Measurements from ENCODE around the gene NCR2. TPM values are rescaled to one million over a fixed set of nuclear protein-coding genes. Genes with fewer than 3 reads are reported as not detected.
A peak's percentile ranks its signal among the peaks of the same experiment; 100 is the strongest.
"Not testable (repeated sequence)": the region's sequence is repeated elsewhere in the genome, so short reads cannot be mapped to it uniquely, and the experiment has no call there.

The NCR2 gene, protein sequence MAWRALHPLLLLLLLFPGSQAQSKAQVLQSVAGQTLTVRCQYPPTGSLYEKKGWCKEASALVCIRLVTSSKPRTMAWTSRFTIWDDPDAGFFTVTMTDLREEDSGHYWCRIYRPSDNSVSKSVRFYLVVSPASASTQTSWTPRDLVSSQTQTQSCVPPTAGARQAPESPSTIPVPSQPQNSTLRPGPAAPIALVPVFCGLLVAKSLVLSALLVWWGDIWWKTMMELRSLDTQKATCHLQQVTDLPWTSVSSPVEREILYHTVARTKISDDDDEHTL
- polyA plus RNA-seq (ENCODE audit: insufficient read length in 10 of 10), result not detected
- long read RNA-seq, donor 1, result 0 reads
- long read RNA-seq, donor 2, result 0 reads
- long read RNA-seq, donor 3, result 0 reads
- long read RNA-seq, donor 4, result 0 reads
- long read RNA-seq, donor 5, result 0 reads
- long read RNA-seq, donor 6, result 0 reads
- long read RNA-seq, donor 7, result 0 reads
- long read RNA-seq, donor 8, result 0 reads
- long read RNA-seq, donor 9, result 0 reads

DNA sequence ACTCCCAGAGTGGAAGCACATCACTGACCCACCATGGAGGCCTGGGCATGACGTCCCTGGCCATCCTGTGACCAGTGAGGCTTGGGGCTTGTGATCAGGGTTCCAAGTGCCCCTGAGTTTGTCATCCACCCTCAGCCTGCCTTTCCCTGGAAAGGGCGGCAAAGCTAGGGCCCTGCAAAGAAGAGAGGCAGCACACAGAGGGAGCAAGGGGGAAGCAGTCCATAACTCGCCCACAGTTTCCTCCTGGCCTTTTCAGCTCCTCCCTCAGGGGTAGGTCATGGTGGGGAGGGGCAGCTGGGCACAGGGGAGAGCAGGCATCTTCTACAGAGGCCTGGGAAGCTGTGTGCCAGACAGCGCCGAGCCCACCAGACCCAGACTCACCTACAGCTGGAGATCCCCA is at the start of gene NCR2:
TSS of gene NCR2 (plus strand) at position 313 of the 400 bp plus-strand sequence. CDS start 269 bp downstream, outside the sequence.
- DNase-seq, result no peak

DNA sequence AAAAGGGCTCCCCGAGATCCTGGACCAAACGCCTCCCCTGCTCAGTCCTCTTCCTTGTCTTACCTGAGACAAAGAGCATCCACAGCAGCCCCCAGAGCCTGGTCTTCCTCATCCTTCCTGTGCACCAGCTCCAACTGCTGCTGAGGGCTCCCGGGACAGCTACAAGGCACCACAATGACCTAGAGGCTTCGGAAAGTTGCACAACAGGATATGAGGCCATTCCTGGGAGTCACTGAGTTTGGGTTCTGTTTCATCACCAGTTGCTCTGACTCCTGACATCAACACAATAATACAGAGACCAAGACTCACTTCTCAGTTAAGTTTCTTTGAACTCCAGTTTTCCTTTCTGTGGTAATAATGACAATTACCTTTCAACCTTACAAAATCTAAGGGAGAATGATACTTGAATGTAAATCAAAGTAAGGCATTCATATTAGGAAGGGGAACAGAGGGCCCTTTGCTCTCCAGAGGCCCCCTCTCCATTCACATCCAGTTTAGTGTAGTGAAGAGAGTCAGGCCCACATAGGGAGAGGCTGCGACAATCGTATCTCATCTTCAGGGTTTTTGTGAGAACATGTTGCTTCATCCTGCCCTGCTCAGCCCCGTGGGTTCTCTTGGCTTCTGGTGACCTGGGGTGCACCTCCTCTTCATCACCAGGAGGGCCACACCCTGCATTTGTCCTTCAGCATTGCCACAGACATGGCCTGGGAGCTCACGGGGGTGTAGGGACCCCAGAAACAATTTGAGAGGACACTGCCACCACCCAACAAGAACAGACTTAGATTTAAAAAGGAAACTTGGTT is 48.7 kb upstream of the NCR2 start, which contains the start of gene TREM1:
TSS of gene TREM1 (minus strand) at position 139 of the 803 bp plus-strand sequence. CDS start at position 112, 27 bp downstream.
- peak in 2 of 3 donors; percentile 17 to 48 for DNase-seq

DNA sequence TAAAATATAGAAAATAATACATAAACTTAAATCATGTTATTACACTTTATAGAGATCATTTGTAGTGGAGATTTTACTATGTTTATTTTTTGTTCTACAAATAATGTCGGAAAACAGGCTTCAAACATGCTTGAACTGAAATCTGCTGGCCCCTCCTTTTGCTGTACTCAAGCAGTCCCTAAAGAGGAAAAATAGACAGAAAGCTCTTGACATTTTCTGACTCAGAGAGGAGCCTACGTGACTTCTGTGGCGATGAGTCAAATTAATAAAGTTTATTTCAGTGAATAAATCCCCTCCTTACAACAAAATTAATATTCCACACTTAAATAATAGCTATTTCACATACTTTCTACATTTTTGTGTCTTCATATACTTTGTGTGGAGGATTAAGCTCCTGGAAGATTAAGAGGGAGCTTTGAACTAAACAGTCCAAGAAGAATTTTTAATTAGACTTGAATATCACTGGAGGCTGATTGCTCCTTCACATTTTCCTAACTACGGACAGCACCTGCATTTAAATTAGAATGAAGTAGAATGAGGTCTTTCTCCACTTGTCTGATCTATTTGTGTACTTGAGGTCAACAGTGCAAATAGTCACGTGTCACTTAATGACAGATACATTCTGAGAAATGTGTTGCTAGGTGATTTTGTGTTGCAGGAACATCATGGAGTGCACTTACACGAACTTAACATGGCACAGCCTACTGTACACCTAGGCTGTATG is 47.2 kb upstream of the NCR2 start:
- DNase-seq, result no peak

DNA sequence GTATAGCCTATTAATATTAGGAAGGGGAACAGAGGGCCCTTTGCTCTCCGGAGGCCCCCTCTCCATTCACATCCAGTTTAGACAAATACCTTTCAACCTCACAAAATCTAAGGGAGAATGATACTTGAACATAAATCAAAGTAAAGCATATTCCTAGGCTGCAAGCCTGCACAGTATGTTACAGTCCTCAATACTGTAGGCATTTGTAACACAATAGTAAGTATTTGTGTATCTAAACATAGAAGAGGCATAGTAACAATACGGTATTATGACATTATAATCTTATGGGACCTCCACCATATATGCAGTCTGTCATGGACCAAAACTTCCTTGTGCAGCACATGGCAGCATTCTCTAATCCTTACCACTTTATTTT is 46.7 kb upstream of the NCR2 start:
- no peak for DNase-seq

DNA sequence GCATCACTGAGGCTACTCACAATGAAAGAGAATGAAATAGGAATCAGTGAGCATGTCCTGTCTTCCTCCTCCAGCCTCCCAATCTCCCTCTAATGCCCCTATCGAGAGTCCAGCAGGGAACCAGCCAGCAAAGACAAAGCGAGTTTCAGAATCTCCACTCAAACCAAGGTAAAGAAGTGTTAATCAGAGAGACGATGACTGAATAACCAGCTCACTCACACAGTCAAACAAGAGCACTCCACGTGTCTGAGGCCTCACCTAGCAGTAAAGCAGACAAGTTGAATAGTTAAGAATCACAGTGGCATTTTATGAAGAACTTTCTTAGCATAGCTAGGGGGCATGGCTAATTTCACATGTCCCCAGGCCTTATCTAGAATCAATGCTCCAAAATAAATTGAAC is 45.6 kb upstream of the NCR2 start:
- DNase-seq, result no peak

DNA sequence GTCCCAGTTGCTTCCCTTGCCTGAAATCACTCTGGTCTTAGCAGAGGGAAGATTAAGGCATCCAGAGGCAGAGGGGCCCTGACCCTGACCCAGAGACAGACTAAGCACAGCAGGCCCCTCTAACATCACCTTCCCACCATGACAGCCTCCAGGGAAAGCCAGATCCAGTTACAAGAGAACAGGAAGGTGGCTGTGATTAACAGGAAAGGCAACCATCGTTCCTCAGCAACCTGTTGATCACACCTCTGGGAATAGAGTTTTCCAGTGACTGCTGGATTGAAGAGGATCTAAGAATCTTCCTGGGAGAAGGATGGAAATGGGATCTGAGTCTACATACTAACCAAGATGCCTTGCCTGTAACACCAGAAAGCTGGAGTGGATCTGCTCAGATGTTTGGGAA is 43.7 kb upstream of the NCR2 start:
- no peak for DNase-seq

DNA sequence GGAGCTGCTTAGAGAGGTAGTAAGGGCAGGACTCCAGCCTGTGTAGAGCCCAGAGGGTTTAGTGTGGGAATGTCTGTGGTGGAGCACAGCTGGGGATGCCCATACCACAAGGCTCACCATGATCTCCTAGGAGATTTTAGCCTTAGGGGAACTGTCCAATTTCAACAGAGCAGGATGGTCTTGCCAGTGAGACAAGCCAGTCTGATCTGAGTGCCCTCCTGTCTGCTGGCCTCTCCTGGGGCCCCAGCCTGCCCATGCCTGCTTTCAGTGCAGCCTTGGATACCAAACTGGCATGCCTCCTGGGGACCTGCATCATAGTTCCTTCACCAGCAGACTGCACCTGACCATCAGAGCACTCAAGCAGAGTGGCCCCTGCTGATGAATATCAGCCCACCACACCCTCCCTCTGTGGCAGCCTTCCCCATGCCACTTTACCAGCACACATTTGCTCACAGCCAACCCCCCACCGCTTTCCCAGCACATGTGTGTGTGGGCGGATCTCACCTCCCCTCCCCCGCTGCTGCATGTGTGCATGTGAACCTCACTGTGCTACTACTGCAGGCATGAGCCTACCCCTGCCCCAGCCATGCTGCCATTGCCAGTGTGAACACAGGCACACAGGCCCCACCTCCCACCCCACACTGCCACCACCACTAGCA is 41.1 kb upstream of the NCR2 start:
- DNase-seq, result no peak

DNA sequence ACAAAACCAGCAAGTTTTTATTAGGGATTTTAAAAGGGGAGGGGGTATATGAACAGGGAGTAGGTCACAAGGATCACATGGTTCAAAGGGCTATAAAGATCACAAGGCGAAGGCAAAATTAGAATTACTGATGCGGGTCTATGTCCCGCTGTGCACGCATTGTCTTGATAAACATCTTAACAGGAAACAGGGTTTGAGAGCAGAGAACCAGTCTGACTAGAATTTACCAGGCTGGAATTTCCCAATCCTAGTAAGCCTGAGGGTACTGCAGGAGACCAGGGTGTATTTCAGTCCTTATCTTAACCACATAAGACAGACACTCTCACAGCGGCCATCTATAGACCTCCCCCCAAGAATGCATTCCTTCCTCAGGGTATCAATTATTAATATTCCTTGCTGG is 38.2 kb upstream of the NCR2 start:
- DNase-seq, result not testable (repeated sequence)

DNA sequence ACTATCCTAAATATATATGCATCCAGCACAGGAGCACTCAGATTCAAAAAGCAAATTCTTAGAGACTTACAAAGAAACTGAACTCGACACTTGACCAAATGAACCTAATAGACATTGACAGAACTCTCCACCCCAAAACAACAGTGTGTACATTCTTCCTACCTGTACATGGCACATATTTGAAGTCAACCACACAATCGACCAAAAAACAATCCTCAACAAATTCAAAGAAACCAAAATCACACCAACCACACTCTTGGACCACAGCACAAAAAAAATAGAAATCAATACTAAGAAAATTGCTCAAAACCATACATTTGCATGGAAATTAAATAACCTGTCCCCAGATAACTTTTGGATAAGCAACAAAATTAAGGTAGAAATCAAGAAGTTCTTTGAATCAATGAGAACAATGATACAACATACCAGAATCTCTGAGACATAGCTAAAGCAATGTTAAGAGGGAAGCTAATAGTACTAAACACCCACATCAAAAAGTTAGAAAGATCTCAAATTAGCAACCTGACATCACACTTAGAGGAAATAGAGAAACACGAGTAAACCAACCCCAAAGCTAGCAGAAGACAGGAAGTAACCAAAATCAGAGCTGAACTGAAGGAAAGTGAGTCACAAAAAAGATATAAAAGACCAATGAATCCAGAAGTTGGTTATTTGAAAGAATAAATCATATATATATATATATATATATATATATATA is 36.5 kb upstream of the NCR2 start:
- DNase-seq, result no peak

DNA sequence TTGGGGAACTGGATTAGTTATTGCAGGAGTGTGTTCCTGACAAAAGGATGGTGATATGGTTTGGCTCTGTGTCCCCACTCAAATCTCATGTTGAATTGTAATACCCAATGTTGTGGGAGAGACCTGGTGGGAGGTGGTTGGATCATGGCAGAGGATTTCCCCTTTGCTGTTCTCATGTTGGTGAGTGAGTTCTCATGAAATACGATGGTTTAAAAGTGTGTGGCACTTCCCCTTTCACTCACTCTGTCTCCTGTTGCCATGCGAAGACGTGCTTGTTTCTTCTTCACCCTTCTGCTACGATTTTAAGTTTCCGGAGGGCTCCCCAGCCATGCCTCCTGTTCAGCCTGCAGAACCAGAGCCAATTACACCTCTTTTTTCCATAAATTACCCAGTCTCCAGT is 32.8 kb upstream of the NCR2 start:
- no peak for DNase-seq

DNA sequence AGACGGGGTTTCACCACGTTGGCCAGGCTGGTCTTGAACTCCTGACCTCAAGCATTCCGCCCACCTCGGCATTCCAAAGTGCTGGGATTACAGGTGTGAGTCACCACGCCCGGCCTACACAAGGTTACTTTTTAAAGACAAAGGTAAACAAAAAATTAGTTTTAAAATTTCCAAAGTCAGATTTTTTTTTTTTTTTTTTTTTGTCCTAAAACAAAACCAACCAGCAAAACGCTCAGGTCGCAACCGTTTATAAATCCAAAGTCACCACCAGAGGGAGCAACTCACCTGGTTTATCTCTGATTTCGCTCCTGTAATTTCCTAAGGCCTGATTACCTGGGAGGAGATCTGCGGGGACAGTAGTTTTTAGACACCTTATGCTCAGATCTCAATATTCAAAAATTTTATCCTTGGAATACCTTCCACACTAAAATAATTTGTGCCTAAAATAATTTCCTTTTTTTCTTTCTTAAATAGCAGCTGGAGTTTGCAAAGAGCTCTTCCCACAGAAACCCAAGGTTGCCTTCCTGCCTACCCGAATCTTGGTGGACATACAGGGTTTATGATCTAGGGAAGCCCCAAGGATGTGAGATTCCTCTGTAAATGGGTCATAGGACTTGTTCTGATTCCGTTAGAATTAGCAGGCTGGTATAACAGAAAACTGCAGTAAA is 29.1 kb upstream of the NCR2 start:
- peak; percentile 33 to 59 (median 40) for DNase-seq

DNA sequence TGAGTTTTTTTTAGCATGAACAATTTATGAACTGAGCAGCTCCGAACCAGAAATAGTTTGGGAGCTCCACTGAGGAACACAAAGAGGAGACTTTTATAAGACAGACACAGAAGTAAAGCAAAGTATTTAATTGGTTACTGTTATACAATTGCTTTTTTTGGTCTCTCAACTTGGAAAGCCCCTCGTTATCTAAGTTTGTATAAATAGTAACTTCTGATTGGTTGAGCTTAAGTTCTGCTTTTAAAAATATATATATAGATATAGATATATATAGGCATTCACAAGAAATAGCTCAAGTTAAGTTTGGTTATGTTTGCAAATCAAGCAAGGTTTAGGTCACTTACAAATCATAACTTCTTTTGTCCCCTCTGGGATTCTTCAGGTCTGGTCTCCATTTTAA is 20.2 kb upstream of the NCR2 start:
- DNase-seq, result no peak

DNA sequence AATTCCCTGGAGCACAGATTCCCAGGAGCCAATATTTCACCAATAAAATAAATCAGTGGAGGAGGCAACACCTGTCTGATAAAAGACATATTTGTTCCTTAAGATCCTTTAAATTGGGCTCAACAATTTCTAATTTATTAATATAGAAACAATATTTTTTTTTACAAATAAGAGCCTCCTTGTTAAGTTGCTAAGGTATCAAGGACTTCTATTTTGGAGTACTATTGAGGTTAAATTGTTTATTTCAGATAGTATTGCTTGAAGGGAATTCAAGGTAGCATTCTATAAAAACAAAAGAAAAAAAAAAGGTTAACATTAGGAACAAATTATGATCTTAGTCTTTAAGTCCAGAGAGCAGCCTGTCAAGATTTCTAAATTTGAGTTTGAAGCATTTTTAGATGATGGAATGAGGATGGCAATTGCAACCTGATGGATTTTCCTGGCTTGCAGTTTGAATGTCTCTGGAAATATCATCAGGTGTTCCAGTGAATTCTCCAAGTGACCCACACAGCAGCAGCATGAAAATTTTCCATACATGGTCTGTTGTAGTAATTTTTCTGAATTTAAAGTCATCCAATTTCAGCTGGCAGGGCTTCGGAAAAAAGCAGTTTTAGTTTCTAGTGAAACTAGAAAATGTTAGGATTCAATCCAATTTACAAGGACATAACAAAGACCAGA is 19.3 kb upstream of the NCR2 start:
- peak in 2 of 3 donors; percentile 59 to 67 for DNase-seq

DNA sequence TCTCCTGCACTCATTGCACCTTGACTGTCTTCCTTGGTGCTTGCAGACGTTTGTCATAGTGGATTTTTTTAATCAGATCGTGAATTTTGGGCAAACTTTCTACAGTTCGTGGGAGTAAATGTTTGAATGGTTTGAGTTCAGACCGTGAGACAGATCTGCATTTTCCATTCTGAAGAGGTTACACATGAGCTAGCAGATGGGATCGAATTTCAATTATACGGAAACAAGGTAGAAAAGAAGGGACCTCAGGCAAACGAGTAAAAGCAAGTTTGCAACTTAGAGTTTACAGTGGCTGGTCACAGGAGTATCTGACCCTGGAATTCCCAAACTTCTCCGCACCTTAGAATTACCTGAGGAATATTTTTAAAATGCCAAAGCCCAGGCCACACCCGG is 17.2 kb upstream of the NCR2 start:
- no peak for DNase-seq

DNA sequence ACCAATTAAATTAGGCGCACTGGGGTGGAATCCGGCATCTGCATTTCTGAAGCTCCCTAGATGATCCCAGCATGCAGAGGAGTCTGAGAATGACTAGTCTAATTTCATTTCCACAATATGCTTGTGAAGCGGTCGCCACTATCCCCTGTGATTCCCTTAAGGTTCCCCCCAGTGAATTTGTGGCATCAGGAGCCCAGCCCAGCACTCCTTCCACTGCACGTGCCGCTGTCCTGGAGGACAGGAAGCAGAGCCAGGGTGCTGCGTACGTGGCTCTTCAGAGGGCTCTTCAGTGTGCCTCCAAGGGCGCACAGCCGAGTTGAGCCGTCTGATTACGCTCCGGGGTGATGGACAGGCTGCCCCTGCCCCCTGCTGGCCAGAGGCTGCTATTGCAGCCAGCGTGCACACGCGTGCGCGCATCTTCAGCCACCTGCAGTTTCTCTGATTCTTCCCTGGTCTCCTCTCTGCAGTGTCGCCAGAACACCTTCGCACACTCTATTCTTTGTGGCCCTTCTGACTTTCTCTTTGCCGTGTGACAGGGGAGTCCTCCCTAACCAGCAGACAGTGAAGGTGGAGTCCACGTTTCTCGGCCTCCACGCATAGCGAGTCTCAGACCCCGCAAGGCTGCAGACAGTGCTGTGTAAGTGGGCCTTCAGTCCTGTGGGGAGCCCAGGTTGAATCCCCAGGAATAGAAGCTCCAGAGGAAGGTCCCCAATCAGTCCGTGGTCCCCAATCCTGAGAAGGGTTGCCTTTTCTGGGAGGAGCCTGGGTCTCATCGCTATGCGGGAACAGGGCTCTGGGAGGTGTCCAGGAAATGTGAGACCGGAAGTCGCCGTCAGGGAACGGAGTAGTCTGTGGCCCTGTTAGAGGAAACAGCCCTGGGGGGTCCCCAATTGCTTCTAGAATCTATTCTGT is 16.5 kb upstream of the NCR2 start:
- DNase-seq, result peak; percentile 56 to 91 (median 81)

DNA sequence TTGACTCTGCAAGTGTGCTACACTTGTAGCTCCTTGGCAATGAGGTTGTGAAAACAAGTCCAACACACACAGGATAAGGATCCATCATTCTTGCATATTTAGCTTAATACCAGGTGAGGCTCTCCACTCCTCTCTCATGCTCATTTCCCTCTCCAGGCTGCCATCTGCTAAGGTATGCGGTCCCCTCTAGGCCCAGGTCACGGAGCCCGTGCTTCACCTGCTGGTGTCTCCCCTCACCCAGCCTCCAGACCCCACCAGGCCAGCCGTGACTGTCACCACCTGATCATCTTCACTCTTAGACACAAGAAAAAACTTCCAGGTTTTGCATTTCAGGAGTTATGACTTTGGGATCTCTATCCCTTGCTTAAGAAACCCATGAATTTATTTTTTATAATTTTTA is 14.2 kb upstream of the NCR2 start:
- DNase-seq, result no peak

DNA sequence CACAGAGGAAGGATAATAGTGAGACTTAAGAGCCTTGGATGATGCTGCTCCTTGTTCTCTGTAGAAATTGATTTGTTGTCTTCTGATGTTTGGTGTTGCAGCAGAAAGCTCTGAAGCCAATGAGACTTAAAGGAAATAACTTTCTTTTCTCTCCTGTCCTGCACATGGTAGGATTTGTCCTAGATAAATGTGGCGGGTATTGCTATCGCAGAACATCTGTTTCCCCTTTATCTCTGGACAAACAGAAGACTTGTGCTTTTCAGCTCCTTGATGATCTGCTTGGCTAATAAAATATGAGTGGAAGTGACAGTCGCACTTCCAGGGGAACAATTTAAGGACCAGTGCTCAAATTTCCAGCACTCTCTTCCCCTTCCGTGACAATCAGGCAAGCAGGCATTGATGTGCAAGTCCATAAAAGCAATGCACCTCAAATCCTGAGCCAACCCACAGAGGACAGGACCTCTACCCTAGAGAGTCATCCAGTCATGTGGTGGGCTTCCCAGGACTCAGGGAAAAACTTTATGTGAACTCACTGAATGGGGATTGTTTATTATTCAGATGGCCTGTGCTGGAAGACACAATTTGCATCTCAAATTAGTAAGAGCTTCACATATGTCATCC is 9.9 kb upstream of the NCR2 start:
- no peak for DNase-seq

DNA sequence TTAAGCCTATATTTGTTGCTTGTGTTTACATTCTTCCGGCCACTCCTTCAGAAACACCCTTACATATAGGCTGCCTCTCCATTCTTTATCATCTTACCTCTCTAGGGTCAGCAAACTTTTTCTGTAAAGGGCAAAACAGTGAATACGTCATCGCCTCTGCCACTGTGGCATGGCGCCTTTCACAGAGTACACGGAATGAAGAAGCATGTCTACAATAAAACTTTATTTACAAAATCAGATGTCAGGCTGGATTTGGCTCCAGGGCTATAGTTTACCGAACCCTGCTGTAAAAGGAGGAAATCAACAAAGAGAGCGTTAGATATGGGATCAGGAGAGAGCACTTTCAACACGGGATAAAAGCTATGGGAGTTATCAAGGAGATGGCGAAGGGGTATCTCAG is 9.3 kb upstream of the NCR2 start:
- no peak for DNase-seq
